DOHH2 (cell line): ENCODE measurements around the gene ACER3.

Experiments used
- H3F3A ChIP-seq: fragments of 200-600 bp; sonication (generic), shearing (Covaris generic); 2 replicates; pipeline ENCODE4 v1.6.0; 2016; ENCODE audit warnings: antibody characterized with exemption, mild to moderate bottlenecking; ENCODE audit not compliant: control insufficient read depth, insufficient read depth
- H3K27ac ChIP-seq: fragments of 200-600 bp; sonication (generic); 2 replicates; pipeline ENCODE4 v1.5.1; 2014; ENCODE audit warnings: low read depth, mild to moderate bottlenecking, low read length, moderate library complexity
- H3K27me3 ChIP-seq: fragments of 200-600 bp; sonication (generic); 2 replicates; pipeline ENCODE4 v1.6.1; 2014; ENCODE audit warnings: mild to moderate bottlenecking, low read length, mixed read lengths; ENCODE audit not compliant: control insufficient read depth
- H3K36me3 ChIP-seq: fragments of 200-600 bp; sonication (generic); 2 replicates; pipeline ENCODE4 v1.6.1; 2014; ENCODE audit warnings: mild to moderate bottlenecking, low read length, moderate library complexity, mixed read lengths; ENCODE audit not compliant: control insufficient read depth
- H3K4me1 ChIP-seq: fragments of 200-600 bp; sonication (generic); 2 replicates; pipeline ENCODE4 v1.6.1; 2014; ENCODE audit warnings: mild to moderate bottlenecking, low read length, mixed read lengths; ENCODE audit not compliant: control insufficient read depth
- H3K4me2 ChIP-seq: fragments of 200-600 bp; sonication (generic); 2 replicates; pipeline ENCODE4 v1.6.0; 2014; ENCODE audit warnings: mild to moderate bottlenecking, low read length, moderate library complexity
- H3K4me3 ChIP-seq: fragments of 200-600 bp; sonication (generic); 2 replicates; pipeline ENCODE4 v1.5.1; 2014; ENCODE audit warnings: mild to moderate bottlenecking, low read length, mixed read lengths
- H3K79me2 ChIP-seq: fragments of 200-600 bp; sonication (generic); 2 replicates; pipeline ENCODE4 v1.6.1; 2014; ENCODE audit warnings: mild to moderate bottlenecking, low read length, mixed read lengths; ENCODE audit not compliant: control insufficient read depth
- H3K9me2 ChIP-seq: fragments of 200-600 bp; sonication (generic); replicated peaks from 2 replicates; pipeline ENCODE4 v1.6.1; 2014; ENCODE audit warnings: mild to moderate bottlenecking, low read length, mixed read lengths; ENCODE audit not compliant: control insufficient read depth
- H3K9me3 ChIP-seq: fragments of 200-600 bp; sonication (generic); 2 replicates; pipeline ENCODE4 v1.6.1; 2014; ENCODE audit warnings: antibody characterized with exemption, low read length, mixed read lengths; ENCODE audit not compliant: control insufficient read depth, insufficient read depth
- H4K20me1 ChIP-seq: fragments of 200-600 bp; sonication (generic); 2 replicates; pipeline ENCODE4 v1.6.0; 2014; ENCODE audit warnings: low read depth, mild to moderate bottlenecking, antibody characterized with exemption, low read length, moderate library complexity; ENCODE audit not compliant: control insufficient read depth, insufficient read depth
- EZH2phosphoT487 ChIP-seq: fragments of 200-600 bp; sonication (generic); IDR thresholded peaks from 2 replicates; pipeline ENCODE4 v1.6.1; 2017; ENCODE audit warnings: borderline replicate concordance, mild to moderate bottlenecking, antibody characterized with exemption, low read length, moderate library complexity, mixed read lengths
- TF ChIP-seq, protein P1 (sequence below): fragments of 200-600 bp; sonication (generic); IDR thresholded peaks from one replicate; pipeline ENCODE4 v1.5.1; 2014; ENCODE audit warnings: antibody characterized with exemption, mild to moderate bottlenecking, low read depth, low read length; ENCODE audit not compliant: poor library complexity, severe bottlenecking

The ACER3 gene

DNA sequence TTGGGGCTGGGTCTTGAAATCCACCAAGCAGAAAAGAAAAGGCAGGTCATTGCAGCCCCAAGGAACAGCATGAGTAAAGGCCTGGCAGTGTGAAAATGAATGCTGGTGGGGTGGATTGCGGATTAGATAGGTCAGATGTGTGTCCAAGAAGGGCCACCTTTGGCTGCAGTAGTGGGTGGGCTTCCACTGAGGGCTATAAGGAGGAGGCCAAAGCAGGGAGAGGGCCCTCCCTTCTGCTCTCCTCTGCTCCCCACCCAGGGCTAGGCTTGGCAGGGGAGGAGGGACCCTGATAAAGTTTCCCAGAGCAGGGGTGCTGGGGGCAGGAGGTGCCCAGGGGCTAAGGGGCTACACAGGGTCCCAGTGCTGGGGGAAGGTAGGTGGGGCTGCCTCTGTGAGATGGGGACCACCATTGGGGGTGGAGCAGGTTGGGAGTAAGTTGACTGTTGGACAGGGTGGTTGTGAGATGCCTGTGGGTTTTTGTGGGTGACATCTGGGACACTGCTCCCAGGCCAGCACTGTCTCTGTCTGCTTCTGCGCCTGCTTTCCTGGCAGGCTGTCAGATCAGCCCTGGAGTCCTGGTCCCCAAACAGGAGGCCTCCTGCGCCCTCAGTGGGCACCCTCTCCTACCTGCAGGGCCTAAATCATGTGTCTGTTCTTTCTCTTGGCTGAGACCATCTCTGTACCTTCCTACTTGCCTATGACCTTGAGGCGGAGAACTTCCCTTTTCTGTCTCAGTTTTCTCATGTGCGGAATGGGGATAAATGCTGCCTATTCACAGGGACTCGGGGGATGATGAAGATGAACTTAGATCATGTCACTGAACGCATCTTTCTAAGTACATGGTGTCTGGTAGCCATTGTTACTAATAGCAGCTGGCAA is 208.0 kb downstream of the ACER3 start:
- peaks cover 10% of the 10 kb centered on the region for H3K4me1 ChIP-seq

DNA sequence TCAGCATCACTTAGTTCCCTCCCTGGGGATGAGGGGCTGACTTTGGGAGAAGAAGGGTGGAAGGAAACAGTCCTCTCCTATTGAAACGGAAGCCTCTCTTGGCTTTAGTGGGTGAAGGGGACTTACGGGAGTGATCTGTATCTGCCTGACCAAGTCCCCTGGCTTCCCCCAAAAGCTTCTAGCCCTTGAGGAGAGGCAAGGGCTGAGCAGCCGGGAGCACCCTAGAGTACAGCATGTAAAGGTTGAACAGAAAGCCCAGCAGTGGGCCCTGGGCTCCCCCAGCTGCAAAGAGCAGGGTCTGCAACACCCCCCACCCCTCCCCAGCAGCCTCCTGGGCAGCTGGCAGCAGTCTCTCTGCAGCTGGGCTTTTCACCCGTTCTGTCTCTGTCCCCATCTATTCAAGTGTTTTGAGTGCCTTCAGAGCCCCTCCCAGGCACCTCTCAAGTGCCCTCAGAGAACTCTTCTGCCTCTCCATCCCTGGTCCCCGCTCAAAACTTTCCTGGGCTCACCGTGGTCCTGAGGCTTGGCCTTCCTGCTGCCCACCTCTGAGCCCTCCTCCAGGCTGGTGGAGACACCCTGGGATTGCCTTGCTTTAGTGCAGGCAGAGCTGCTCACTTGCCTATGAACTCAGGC is 208.7 kb downstream of the ACER3 start:
- Histone ChIP-seq H3K4me3 (no peak overlapping the region), H3K4me1 (peaks cover 10% of the 10 kb centered on the region), H4K20me1 (no peaks in the 10 kb centered on the region), H3K79me2 (no peaks in the 10 kb centered on the region), H3K9me3 (no peaks in the 10 kb centered on the region), H3F3A (no peaks in the 10 kb centered on the region), H3K9me2 (no peaks in the 10 kb centered on the region), H3K36me3 (no peaks in the 10 kb centered on the region), H3K27ac (no peak overlapping the region), H3K4me2 (no peak overlapping the region), H3K27me3 (peaks cover 22% of the 10 kb centered on the region)
- TF ChIP-seq, protein P1, sequence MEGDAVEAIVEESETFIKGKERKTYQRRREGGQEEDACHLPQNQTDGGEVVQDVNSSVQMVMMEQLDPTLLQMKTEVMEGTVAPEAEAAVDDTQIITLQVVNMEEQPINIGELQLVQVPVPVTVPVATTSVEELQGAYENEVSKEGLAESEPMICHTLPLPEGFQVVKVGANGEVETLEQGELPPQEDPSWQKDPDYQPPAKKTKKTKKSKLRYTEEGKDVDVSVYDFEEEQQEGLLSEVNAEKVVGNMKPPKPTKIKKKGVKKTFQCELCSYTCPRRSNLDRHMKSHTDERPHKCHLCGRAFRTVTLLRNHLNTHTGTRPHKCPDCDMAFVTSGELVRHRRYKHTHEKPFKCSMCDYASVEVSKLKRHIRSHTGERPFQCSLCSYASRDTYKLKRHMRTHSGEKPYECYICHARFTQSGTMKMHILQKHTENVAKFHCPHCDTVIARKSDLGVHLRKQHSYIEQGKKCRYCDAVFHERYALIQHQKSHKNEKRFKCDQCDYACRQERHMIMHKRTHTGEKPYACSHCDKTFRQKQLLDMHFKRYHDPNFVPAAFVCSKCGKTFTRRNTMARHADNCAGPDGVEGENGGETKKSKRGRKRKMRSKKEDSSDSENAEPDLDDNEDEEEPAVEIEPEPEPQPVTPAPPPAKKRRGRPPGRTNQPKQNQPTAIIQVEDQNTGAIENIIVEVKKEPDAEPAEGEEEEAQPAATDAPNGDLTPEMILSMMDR: no peak
- TF ChIP-seq EZH2phosphoT487: no peak

More for the DNA sequence above, 208.0 kb downstream of the ACER3 start:
- Histone ChIP-seq H3K79me2 (no peaks in the 10 kb centered on the region), H3K9me3 (no peaks in the 10 kb centered on the region), H3K27ac (no peak overlapping the region), H3F3A (no peaks in the 10 kb centered on the region), H3K4me2 (no peak overlapping the region), H3K36me3 (no peaks in the 10 kb centered on the region), H3K4me3 (no peak overlapping the region), H4K20me1 (no peaks in the 10 kb centered on the region), H3K9me2 (no peaks in the 10 kb centered on the region), H3K27me3 (peaks cover 22% of the 10 kb centered on the region)
- TF ChIP-seq, protein P1: no peak
- TF ChIP-seq EZH2phosphoT487: no peak

DNA sequence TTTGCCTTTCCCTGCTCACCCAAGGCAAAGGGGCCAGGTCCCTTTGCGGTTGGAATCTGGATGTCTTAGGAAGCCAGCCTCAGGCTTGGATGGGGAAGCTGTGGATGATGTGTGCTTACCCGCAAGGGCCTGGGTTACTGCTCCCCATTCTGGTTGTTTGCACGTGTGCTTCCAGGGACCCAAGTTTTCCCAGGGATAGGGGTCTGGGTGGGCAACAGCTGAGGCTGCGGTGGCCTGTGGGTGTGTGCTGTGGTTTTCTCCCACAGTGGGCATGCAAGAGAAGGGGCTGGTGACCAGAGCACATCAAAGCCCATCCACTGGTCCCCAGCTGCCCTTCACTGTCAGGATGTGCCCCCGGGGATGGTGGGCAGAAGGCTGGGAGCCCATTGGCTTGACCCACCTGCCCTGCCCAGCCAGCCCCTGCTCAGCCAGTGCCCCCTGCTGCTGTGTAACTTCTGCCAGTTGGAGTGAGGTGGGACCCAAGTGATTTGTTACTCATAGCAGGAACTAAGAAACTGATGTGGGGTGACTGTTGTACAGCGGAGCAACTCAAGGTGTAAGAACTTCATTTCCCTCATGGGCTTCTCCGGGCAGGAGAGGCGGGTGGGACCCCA is 209.4 kb downstream of the ACER3 start:
- Histone ChIP-seq H3K9me3 (no peaks in the 10 kb centered on the region), H3K27me3 (peaks cover 22% of the 10 kb centered on the region), H4K20me1 (no peaks in the 10 kb centered on the region), H3F3A (no peaks in the 10 kb centered on the region), H3K27ac (no peak overlapping the region), H3K36me3 (no peaks in the 10 kb centered on the region), H3K9me2 (no peaks in the 10 kb centered on the region), H3K4me2 (no peak overlapping the region), H3K79me2 (no peaks in the 10 kb centered on the region), H3K4me1 (peaks cover 10% of the 10 kb centered on the region), H3K4me3 (no peak overlapping the region)
- TF ChIP-seq, protein P1: no peak
- no peak for TF ChIP-seq EZH2phosphoT487
